Measurements from ENCODE around the gene CMKLR1. TPM values are rescaled to one million over a fixed set of nuclear protein-coding genes. Genes with fewer than 3 reads are reported as not detected.
A peak's percentile ranks its signal among the peaks of the same experiment; 100 is the strongest.

Gene CMKLR1
- polyA plus RNA-seq, 3 donors = 7.5 to 11.6 (median 7.9) TPM

DNA sequence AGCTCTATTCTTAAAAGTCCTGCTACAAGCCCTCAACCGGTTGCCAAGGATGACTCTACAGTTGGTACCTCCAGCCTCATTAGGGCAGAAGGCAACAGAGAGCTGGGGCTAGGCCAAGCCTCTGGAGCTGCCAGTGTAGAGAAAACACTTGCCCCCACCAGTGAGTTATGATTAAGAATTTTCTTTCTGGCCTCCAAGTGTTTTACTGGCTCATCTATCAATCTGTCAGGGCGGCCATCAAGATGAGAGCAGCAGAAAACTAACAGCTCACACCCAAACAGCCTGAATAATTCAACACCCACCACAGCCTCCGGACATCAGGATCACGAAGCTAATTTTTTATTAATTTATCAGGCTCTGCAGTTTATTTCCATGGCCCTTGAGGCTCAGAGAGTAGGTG is 40.7 kb upstream of the CMKLR1 start:
- no peak overlapping the region for H3K27ac Mint-ChIP-seq
- Histone ChIP-seq H3K9ac (ENCODE audit: insufficient read depth, low read length, poor library complexity, severe bottlenecking) (no peak overlapping the region), H3K27me3 (ENCODE audit: control insufficient read depth in 2 of 2, insufficient read depth in 2 of 2, low read length in 2 of 2) (peaks cover 5 to 8% of the 10 kb centered on the region in 2 donors), H2AFZ (ENCODE audit: insufficient read depth, low read depth, low read length, poor library complexity, severe bottlenecking) (no peak overlapping the region), H3K27ac (ENCODE audit: low read depth in 1 of 2, low read length in 2 of 2) (no peak overlapping the region), H3K4me2 (replicated peaks; ENCODE audit: extremely low read depth, low read length, poor library complexity, severe bottlenecking) (no peak overlapping the region), H3K4me1 (ENCODE audit: control insufficient read depth in 1 of 2, insufficient read depth in 2 of 2, low read length in 2 of 2) (peaks cover 15 to 35% of the 10 kb centered on the region in 2 donors), H3K4me3 (replicated peaks in 1 of 3; ENCODE audit: low read depth in 2 of 3, low read length in 3 of 3) (no peak overlapping the region), H3K9me3 (replicated peaks in 1 of 2; ENCODE audit: control insufficient read depth in 1 of 2, insufficient read depth in 1 of 2, low read length in 2 of 2) (no peaks in the 10 kb centered on the region), H4K20me1 (ENCODE audit: insufficient read depth, low read length) (no peaks in the 10 kb centered on the region), H3K79me2 (ENCODE audit: insufficient read depth, low read length) (no peaks in the 10 kb centered on the region), H3K36me3 (replicated peaks in 1 of 2; ENCODE audit: control insufficient read depth in 1 of 2, insufficient read depth in 2 of 2, low read length in 2 of 2) (no peaks in the 10 kb centered on the region)
- peaks cover 8 to 26% (median 16%) of the 10 kb centered on the region in 7 donors for H3K9me3 Mint-ChIP-seq
- peaks cover 3 to 5% of the 10 kb centered on the region in 2 donors for H3K36me3 Mint-ChIP-seq
- no peak overlapping the region for H3K4me3 Mint-ChIP-seq
- intact Hi-C loops (cut with micrococcal nuclease) = no loop called here
- TF ChIP-seq, protein P1, sequence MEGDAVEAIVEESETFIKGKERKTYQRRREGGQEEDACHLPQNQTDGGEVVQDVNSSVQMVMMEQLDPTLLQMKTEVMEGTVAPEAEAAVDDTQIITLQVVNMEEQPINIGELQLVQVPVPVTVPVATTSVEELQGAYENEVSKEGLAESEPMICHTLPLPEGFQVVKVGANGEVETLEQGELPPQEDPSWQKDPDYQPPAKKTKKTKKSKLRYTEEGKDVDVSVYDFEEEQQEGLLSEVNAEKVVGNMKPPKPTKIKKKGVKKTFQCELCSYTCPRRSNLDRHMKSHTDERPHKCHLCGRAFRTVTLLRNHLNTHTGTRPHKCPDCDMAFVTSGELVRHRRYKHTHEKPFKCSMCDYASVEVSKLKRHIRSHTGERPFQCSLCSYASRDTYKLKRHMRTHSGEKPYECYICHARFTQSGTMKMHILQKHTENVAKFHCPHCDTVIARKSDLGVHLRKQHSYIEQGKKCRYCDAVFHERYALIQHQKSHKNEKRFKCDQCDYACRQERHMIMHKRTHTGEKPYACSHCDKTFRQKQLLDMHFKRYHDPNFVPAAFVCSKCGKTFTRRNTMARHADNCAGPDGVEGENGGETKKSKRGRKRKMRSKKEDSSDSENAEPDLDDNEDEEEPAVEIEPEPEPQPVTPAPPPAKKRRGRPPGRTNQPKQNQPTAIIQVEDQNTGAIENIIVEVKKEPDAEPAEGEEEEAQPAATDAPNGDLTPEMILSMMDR (IDR thresholded peaks at IDR 0.05) = no peak
- peaks cover 37% of the 10 kb centered on the region for H3K4me1 Mint-ChIP-seq
- no peak for DNase-seq
- peaks cover 1 to 15% (median 7%) of the 10 kb centered on the region in 3 donors for H3K27me3 Mint-ChIP-seq (ENCODE audit: low read depth in 3 of 3)
- WGBS (ENCODE audit: insufficient coverage) = 90% methylated on average over 2 of the region's 4 CpGs

DNA sequence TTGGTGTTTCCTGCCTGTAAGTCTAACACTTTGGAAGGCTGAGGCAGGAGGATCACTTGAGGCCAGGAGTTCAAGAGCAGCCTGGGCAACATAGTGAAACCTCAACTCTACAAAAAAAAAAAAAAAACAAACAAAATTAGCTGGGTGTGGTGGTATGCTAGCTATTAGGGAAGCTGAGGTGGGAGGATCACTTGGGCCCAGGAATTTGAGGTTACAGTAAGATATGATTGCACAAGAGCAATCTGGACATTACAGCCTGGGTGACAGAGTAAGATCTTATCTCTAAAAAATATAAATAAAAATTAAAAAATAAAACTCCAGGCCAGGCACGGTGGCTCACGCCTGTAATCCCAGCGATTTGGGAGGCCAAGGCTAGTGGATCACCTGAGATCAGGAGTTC is 39.8 kb upstream of the CMKLR1 start:
- Histone ChIP-seq H4K20me1 (ENCODE audit: insufficient read depth, low read length) (no peaks in the 10 kb centered on the region), H3K27me3 (ENCODE audit: control insufficient read depth in 2 of 2, insufficient read depth in 2 of 2, low read length in 2 of 2) (peaks cover 3 to 7% of the 10 kb centered on the region in 2 donors), H3K79me2 (ENCODE audit: insufficient read depth, low read length) (no peaks in the 10 kb centered on the region), H3K4me1 (ENCODE audit: control insufficient read depth in 1 of 2, insufficient read depth in 2 of 2, low read length in 2 of 2) (peaks cover 15 to 35% of the 10 kb centered on the region in 2 donors), H3K27ac (ENCODE audit: low read depth in 1 of 2, low read length in 2 of 2) (no peak overlapping the region), H3K9ac (ENCODE audit: insufficient read depth, low read length, poor library complexity, severe bottlenecking) (no peak overlapping the region), H2AFZ (ENCODE audit: insufficient read depth, low read depth, low read length, poor library complexity, severe bottlenecking) (no peak overlapping the region), H3K4me2 (replicated peaks; ENCODE audit: extremely low read depth, low read length, poor library complexity, severe bottlenecking) (no peak overlapping the region), H3K9me3 (replicated peaks in 1 of 2; ENCODE audit: control insufficient read depth in 1 of 2, insufficient read depth in 1 of 2, low read length in 2 of 2) (peaks cover 4 to 8% of the 10 kb centered on the region in 2 donors), H3K4me3 (replicated peaks in 1 of 3; ENCODE audit: low read depth in 2 of 3, low read length in 3 of 3) (no peak overlapping the region), H3K36me3 (replicated peaks in 1 of 2; ENCODE audit: control insufficient read depth in 1 of 2, insufficient read depth in 2 of 2, low read length in 2 of 2) (no peaks in the 10 kb centered on the region)
- Mint-ChIP-seq H3K36me3 (peaks cover 3 to 5% of the 10 kb centered on the region in 2 donors), H3K4me1 (peaks cover 37% of the 10 kb centered on the region), H3K27me3 (ENCODE audit: low read depth in 3 of 3) (peaks cover 1 to 14% (median 7%) of the 10 kb centered on the region in 3 donors), H3K27ac (peak overlapping the region in 2 of 7 donors; percentile 28 to 40), H3K4me3 (no peak overlapping the region), H3K9me3 (peaks cover 12 to 26% (median 18%) of the 10 kb centered on the region in 7 donors)
- DNase-seq = peak; percentile 23 to 35 (median 27)
- intact Hi-C loops (cut with micrococcal nuclease) = no loop called here
- TF ChIP-seq, protein P1 (IDR thresholded peaks at IDR 0.05) = no peak
- WGBS (ENCODE audit: insufficient coverage) = 100% methylated on average over 3 of the region's 3 CpGs
